HL-60/S4 (cell line): ENCODE results near the gene ALKAL2.

ENCODE experiments used
- in situ Hi-C: fragments of 300-500 bp; cut with MboI; formaldehyde crosslinking; loops from 2 replicates; pipeline ENCODE4 v1.14.3; 2022; ENCODE audit warnings: low sequenced_read_pairs

ALKAL2 gene

DNA sequence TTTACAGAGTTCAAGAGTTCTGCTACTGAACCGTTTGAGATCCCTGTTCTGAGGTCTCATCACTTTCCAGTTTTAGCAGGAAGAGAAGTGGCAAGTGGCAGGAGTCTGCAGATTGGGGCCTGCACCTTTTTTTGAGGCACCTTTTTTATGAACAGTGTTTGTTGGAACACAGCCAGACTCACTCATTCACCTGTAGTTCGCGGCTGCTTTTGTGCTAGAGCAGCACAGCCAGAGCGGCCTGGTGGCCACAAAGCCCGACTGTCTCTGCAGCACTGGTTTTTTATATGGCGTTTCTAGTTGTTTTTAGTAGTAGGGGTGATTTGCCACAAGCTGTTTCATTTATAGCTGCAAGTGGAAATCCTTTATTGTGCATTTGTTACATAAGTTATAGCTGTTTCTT, 14.6 kb downstream of the ALKAL2 start:
- in situ Hi-C loops: no loop called here

DNA sequence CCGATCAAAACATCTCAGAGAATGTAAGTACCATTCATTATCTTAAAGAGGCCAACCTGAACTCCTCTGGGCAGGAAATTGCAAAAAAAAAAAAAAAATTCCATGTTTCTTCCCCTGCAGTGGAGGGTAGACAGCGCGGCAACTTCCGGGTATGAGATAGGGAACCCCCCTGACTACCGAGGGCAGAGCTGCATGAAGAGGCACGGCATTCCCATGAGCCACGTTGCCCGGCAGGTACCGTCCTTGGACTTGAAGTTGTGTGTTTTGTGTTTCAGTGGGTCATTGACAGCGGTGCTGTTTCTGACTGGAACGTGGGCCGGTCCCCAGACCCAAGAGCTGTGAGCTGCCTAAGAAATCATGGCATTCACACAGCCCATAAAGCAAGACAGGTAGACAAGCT, 16.0 kb downstream of the ALKAL2 start:
- in situ Hi-C loops: no loop called here

DNA sequence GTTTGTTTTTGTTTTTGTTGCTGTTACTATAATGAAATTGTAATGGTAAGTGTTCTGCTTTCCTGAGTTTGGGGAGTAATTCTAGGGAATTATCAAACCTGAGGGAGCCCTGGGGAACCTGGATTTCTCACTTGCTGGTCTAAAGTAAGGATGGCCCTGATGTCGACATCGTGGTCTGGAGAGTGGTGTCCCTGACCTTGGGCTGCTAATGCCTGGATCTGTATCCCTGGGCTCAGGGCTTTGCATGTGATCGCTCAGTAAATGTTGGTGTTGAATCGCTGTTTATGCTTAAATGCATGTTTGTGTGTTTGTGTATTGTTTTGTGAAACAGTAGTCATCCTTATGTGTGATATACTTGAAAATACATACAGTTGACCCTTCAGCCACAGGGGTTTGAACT, 17.0 kb downstream of the ALKAL2 start:
- in situ Hi-C loops: no loop called here

DNA sequence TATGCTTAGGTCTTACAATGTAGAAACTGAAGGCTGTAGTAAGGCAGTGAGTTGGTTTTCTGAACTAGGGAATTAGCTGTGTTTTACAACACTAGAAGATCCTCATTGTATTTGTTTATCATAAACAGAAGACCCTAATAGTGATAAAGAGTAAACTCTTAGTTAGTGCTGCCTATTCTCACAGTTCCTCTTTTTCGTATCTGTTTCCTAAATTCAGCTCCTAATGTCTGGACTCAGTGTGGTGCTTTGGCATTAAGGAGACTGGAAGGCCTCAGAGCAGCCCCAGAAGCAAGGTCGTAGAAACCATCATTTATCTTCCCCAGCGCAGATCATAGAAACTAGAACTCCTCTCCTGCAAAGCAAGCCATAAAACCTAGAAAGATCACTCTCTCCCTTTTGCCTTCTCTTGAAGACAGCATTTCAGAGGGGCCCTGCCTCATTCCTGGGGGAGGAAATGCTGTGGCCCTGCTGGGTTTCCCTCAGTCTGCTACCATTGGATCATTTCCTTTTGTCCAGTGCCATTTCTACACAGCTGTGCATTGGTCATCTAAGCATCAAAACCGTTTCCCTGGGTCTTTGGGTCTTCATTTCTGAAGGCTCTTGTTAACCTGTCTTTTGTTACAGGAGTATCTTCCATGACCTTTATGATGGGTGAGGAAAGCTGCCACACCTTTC, 18.4 kb downstream of the ALKAL2 start:
- in situ Hi-C loops: no loop called here

DNA sequence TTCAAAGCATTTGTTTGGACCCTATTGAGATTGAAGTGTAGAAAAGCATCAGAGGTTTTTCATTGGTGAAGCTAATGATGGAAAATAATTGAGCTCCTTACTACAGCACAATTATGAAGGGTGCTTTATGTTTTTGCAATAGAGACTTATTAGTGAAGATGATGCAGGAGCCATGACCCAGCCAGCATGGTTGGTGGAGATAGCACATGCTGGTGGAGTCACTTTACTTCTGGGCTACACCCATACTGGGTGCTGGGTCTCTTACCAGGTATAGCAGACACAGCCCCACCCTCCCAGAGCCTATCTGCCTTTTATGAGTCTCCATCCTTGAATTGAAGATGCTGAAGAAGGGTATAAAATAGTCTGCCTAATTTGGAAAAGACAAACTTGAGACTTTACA, 19.6 kb downstream of the ALKAL2 start:
- in situ Hi-C loops: no loop called here

DNA sequence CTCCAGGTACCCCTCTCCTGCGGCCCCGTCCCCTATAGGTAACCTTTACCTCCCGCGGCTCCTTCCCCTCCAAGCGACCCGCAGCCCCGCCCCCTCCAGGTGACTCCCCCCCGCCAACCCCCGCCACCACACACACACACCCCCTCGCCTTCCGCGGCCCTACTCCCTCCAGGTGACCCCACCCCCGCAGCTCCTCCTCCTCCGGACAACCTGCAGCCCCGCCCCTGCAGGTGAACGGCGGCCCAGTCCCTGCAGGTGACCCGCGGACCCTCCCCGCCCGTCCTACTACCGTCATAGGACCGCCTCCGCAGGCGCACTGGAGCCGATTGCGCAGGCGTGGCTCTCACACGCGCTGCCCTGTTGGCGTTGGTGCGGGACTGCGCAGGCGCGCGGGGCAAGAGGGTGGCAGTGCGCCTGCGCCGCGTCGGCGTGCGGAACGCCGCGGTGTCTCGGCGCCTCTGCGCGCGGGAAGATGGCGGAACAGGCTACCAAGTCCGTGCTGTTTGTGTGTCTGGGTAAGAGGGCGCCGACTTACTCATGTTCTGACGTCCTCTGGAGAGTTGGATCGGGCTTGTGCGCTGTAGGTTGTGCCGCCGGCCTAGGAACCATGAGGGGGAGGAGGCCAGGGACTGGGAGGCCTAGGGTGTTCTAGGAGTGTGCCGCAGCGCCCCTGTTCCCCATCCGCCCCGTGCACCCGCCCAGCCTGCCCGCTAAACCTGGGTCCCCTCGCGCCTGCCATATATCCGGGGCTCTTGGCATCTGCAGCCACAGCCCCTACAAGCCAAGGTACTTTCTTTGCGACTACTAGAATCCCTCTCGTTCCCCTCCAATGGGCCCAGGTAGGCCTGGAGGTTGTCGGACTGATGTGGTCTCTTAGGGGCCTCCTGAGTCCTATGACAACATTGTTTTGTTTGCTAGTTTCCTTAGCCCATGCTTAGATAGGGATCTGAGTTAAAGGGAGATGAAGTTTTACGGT, 23.1 kb downstream of the ALKAL2 start, which contains the start of gene ACP1:
TSS of gene ACP1 (plus strand) at position 455 of the 976 bp plus-strand sequence. CDS start at position 473, 18 bp downstream.
- in situ Hi-C loops: no loop called here

DNA sequence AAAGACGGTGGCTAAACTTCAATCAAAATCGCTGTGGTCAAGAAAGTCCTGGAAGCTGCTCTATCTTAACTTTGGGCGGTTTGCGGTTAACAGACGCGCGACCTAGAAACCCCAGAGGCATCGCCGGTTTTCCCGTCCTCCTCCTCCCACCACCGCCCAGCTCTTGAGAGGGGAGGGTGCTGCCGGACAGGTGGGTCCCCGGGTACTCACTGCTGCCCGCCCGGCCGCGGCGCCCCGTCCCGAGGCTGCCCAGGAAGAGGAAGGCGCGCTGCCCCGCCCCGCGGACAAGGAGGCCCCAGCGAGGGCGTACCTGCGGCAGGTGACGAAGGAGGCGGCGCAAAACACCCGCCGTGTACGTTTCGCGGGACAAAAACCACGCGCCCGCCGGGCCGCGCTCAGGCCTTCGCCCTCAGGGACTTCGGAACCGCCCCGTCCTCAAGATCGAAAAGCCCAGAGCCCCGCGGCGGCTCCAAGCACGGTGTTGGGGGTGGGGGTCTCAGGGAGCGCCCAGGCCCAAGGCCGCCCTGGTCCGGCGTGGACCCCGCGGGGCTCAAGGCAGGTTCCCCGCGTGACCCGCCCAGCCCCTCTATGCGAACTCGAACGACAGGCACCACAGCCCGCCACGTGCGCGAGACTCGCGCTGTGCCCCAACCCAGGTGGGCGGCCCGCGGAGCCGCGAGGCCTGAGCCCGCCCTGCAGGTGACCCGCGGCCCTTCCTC, 24.0 kb downstream of the ALKAL2 start, which contains the start of gene SH3YL1:
TSS of gene SH3YL1 (minus strand) at position 259 of the 719 bp plus-strand sequence. CDS start at position 211, 48 bp downstream.
- in situ Hi-C loops: no loop called here

DNA sequence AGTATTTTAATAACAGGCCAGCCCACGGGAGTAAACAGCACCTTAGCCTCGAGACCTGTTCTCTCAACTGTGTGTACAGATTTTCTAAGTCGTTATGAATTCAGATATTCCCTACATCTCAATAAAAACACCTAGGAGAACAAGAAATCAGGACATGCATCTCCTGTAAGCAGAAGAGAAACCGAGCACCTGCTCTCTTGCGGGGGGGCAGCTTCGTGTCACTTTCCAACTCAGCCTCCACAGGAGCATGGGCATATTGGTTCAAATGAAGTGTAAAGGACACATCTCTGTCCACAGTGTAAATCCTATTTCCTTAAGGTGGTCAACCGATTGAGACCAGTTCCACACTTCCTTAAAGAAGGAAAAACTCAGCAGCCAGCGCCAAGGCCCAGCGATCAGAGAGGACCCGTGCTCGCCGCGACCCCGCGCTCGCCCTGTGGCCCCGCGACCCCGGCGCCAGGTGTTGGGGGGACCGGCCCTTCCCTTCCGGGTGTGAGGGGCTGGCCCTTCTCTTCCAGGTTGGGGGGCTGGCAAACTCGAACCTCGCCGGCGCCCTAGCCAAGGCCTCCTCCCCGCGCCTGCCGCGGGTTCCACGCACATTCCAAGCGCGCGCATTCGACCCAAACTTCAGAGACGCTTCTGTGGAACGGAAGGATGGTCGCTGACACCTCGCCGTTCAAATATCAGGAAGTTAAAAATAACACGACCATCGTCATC, 24.7 kb downstream of the ALKAL2 start:
- in situ Hi-C loops: no loop called here

DNA sequence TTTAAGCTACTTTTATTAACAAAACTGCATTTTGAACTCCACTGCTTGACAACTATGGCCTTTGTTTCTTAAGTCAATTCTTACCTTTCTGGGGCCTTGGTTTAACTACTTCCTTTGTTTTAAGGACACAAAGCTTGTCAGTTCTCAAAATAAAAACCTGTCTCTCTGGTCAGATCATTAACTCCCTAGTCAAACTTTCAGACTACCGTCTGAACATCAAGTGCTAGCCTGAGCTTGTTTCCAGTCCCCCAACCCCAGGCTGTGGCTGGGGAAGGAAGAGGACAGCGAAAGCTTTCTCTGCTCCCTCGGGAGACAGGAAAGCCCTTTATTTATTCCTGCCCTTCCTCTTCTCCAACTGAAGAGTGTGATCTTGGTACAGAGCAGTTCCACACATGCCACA, 25.8 kb downstream of the ALKAL2 start:
- in situ Hi-C loops: no loop called here

DNA sequence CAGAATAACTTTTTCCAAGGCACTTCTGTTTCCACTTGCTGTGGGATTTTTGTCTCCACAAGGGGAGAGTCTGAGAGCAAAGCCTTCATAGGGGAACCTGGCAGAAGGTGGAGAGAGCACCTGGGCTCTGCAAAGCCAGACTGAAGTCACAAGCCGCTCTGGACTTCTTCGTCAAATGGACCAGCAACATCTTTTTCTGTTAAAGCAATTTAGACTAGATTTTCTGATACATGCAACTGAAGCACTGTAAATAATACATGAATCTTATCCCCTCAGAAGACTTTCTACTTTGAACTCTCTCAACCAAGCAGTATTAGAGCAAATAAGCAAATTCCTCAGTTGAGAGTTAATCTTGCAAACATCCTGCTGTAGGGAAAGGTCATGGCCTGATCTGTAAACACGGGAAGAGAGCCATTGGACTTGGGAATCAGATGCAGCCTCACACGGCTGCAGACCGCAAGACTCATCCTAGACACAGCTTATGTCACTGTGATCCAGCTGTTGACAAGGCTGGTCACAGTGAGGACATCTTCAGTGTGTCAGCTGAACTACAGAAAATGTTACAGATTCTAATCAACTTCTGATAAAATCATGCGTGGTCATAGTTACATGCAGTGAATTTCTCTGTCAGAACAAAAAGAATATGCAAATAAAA, 27.3 kb downstream of the ALKAL2 start:
- in situ Hi-C loops: no loop called here

DNA sequence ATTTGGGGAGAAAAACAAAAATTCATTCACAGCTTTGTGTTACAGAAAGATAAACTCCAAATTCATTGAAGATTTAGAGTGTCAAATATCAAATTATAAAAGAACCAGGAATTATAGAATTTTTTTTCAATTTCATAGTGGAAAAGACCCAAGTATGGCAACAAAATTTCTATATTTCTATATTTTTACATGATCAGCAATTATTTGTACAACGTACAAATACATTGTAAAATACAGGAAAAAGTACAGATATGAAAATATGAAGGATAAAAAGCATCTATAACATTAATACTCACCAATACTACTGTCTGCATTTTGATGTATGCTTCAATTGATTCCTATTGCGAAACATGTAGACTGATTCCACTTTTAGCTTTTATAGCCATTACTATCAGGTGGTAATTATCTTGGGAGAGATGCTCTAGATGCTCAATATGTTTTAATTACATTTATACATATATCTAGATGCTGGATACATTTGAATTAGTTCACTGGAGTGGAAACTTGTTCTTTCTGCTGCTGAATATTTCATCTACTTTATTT, 28.0 kb downstream of the ALKAL2 start:
- in situ Hi-C loops: no loop called here

DNA sequence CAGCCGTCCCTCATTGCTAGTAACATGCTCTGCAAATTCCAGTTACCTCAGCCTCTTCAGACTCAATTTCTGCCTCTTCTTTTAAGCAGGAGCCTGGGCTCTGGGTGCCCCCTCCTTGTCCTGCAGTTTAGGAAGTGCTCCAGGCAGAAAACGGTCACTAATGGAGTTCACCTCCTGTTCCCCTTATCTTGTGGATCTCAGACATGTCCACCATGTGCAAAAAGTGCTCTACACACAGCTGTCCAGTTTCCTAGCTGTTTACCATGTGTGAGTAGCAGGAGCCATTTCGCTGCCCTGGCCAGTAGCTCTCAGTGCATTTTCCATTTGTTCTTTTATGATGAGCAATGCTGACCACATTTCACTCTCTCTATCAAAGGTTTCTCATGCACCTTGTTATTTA, 29.0 kb downstream of the ALKAL2 start:
- in situ Hi-C loops: no loop called here

DNA sequence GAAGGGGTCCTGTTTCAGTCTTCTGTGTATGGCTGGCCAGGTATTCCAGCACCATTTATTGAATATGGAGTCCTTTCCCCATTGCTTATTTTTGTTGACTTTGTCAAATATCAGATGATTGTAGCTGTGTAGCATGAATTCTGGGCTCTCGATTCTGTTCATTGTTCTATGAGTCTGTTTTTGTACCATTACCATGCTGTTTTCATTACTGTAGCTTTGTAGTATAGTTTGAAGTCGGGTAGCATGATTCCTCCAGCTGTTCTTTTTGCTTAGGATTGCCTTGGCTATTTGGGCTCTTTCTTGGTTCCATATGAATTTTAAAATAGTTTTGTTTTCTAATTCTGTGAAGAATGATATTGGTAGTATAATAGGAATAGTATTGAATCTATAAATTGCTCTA, 30.0 kb downstream of the ALKAL2 start:
- in situ Hi-C loops: no loop called here

DNA sequence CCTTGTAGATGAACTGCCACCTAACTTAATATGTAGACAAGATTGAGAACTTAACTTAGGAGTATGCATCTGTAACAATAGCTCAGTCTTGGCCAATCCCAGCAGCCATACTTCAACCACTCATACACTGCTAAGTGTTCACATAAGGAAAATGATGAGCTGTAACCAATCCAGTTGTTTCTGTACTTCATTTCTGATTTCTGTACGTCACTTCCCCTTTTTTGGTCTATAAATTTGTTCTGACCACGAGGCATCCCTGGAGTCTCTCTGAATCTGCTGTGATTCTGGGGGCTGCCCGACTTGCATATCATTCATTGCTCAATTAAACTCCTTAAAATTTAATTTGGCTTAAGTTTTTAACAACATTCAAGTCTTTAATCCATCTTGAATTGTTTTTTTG, 30.5 kb downstream of the ALKAL2 start:
- in situ Hi-C loops: no loop called here

DNA sequence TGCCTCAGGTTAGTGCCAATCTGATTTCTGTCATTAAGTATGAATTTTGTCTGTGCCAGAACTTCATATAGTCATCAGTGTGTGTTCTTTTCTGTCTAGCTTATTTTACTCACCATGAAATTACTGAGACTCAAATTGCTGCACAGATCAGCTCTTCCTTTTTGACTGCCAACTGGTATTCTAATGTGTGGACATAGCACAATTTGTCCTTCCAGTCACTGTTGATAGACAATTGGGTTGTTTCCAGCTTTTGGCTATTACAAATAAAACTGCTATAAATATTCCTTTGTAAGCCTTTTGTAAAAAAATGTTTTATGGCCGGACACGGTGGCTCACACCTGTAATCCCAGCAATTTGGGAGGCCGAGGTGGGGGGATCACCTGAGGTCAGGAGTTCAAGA, 31.8 kb downstream of the ALKAL2 start:
- in situ Hi-C loops: no loop called here

DNA sequence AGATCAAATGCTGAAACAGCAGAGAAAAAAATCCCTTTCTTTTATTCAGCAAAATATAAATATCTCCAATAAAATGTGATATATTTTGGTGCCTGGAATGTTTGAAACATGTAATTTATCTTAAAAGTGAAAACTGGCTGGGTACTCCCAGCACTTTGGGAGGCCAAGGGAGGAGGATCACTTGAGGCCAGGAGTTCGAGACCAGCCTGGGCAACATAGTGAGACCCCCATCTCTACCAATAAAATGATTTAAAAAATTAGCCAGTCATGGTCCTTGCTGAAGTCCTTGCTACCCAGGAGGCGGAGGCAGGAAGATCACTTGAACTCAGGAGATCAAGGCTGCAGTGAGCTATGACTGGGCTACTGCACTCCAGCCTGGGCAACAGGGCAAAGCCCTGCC, 32.7 kb downstream of the ALKAL2 start:
- in situ Hi-C loops: no loop called here

DNA sequence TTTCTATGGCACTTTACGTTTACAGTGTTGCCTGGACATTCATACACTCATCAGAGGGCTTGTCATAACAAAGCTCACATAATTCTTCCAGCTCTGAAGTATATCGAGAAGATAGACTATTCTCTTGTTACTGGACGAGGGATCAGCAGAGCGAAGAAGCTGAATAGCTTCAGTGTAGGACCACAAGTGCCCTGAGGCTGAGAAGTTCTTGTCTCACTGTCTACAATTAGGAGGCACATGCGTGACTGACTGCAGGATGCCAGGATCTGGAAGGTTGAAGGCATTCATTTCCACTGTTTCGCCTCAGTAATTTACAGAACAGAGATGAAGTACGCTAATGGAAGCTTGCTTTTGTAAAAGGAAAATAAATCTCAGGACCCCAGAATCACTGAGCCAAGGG, 33.6 kb downstream of the ALKAL2 start:
- in situ Hi-C loops: no loop called here

DNA sequence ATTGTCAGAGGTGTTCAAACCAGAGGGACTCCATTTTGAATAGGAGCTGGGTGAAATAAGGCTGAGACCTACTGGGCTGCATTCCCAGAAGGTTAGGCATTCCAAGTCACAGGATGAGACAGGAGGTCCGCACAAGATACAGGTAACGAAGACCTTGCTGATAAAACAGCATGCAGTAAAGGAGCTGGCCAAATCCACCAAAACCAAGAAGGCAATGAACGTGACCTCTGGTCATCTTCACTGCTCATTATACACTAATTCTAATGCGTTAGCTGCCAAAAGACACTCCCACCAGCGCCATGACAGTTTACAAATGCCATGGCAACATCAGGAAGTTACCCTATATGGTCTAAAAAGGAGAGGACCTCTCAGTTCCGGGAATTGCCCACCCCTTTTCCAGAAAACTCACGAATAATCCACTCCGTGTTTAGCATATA, 34.7 kb downstream of the ALKAL2 start:
- in situ Hi-C loops: no loop called here

DNA sequence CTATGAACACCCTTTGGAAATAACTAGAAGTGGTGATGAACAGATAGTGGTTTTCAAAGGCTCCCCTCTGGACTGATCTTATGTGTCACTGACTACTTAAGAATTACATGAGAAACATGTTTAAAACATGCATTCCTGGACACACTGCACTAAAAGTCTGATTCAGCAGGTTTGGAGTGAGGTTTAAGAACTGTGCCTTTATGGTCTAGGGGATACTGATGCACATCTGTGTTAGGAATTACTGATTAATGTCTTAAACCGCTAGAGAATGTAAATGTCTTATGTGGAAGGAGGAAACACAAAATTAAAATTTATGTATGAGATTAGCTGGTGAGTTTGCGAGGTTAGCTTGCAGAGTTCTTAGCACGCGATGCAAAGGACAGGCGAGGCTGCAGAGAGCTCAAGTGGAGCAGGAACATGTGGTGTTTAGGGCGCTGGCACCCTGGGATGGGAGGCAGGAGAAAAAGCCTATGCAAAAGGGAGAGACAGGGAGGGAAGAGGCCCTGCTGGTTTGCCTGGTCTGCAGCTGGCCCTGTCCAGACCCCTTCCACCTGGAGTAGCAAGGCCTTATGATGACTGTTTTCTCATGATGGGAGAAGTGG, 35.8 kb downstream of the ALKAL2 start:
- in situ Hi-C loops: no loop called here
